ENCODE measurements around the gene RAB25. TPM values are rescaled to one million over a fixed set of nuclear protein-coding genes. Genes with fewer than 3 reads are reported as not detected.

RAB25 gene
- total RNA-seq = under 1 TPM in 1 of 2 donors, not detected in 1; 0.39 TPM
- polyA plus RNA-seq (ENCODE audit: insufficient read length in 2 of 2) = 1 to 10 TPM; 1.1 to 1.2 TPM
- long read RNA-seq, donor 1, partial matches to known transcripts = 0 of 1 reads
- long read RNA-seq, donor 1, other reads (novel, unspliced or antisense) = 0 of 1 reads
- long read RNA-seq, donor 2 = 0 reads
- long read RNA-seq, donor 3 = 0 reads
- long read RNA-seq, donor 4, transcript RAB25-203 (4 exons, 681 nt) = minor isoform, 5 of 81 reads
- long read RNA-seq, donor 4, transcript RAB25-205 (3 exons, 539 nt) = minor isoform, 7 of 81 reads
- long read RNA-seq, donor 4, transcript RAB25-201 (5 exons, 1,110 nt) = major isoform, 37 of 81 reads
- long read RNA-seq, donor 4, partial matches to known transcripts = 28 of 81 reads
- long read RNA-seq, donor 4, other reads (novel, unspliced or antisense) = 0 of 81 reads

GRCh38 chr1:156060937-156061636 is at the start of gene RAB25:
TSS of gene RAB25 (plus strand) at chr1:156061160. CDS start at chr1:156061401, 241 bp downstream.
- H3K9me3 ChIP-seq (ENCODE audit: control insufficient read depth, insufficient read depth, low read length) = no peaks in the 10 kb centered on the region
- H3K27ac ChIP-seq (ENCODE audit: low read depth, low read length) = no peak within 1 kb of the TSS
- peaks cover 13% of the 10 kb centered on the region for H3K36me3 ChIP-seq (ENCODE audit: control insufficient read depth, insufficient read depth, low read length)
- DNase-seq (ENCODE audit: low read depth in 4 of 6, low spot score in 6 of 6) = no peak
- H3K4me3 ChIP-seq (ENCODE audit: low read depth, low read length) = no peak within 1 kb of the TSS
- H3K4me1 ChIP-seq (ENCODE audit: control insufficient read depth, insufficient read depth, low read length) = peaks cover 8% of the 10 kb centered on the region
- H3K27me3 ChIP-seq (ENCODE audit: control insufficient read depth, insufficient read depth, low read length) = no peaks in the 10 kb centered on the region
- WGBS (ENCODE audit: insufficient coverage) = 35% methylated on average over 10 of the region's 11 CpGs

GRCh38 chr1:156012051-156012817 is 48.7 kb upstream of the RAB25 start:
- Histone ChIP-seq H3K4me3 (ENCODE audit: low read depth, low read length) (no peak overlapping the region), H3K36me3 (ENCODE audit: control insufficient read depth, insufficient read depth, low read length) (peaks cover 77% of the 10 kb centered on the region)
- WGBS (ENCODE audit: insufficient coverage) = no CpG with 5 or more reads among the region's 4 CpGs

DNA sequence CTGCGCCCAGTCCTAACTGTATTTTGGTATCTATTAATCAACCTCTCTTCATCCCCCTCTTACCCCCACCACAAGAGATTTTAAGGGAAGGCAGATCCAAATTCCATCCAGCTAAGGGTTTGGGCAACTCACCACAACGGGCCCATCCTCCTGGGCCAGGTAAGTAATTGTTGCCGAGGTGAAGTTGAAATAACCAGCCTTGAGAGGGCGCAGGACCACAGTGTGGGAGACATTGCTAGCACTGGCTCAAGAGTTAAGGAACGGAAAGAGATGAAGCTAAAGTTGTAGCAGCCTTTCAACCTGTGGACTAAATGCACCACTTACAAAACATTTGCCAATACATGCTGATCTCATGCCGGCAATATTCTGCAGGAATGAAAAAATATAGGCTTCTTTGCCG is 46.1 kb upstream of the RAB25 start:
- DNase-seq (ENCODE audit: low read depth in 4 of 6, low spot score in 6 of 6) = no peak
- Histone ChIP-seq H3K36me3 (ENCODE audit: control insufficient read depth, insufficient read depth, low read length) (peaks cover 70% of the 10 kb centered on the region), H3K4me1 (ENCODE audit: control insufficient read depth, insufficient read depth, low read length) (peaks cover 2% of the 10 kb centered on the region), H3K9me3 (ENCODE audit: control insufficient read depth, insufficient read depth, low read length) (no peaks in the 10 kb centered on the region), H3K27ac (ENCODE audit: low read depth, low read length) (no peak overlapping the region), H3K4me3 (ENCODE audit: low read depth, low read length) (no peak overlapping the region), H3K27me3 (ENCODE audit: control insufficient read depth, insufficient read depth, low read length) (no peaks in the 10 kb centered on the region)
- WGBS (ENCODE audit: insufficient coverage) = 100% methylated on average over 3 of the region's 7 CpGs

More at GRCh38 chr1:156012051-156012817, 48.7 kb upstream of the RAB25 start:
- no peaks in the 10 kb centered on the region for H3K27me3 ChIP-seq (ENCODE audit: control insufficient read depth, insufficient read depth, low read length)
- no peak overlapping the region for H3K27ac ChIP-seq (ENCODE audit: low read depth, low read length)
- no peak for DNase-seq (ENCODE audit: low read depth in 4 of 6, low spot score in 6 of 6)
- no peaks in the 10 kb centered on the region for H3K4me1 ChIP-seq (ENCODE audit: control insufficient read depth, insufficient read depth, low read length)
- H3K9me3 ChIP-seq (ENCODE audit: control insufficient read depth, insufficient read depth, low read length) = no peaks in the 10 kb centered on the region

DNA sequence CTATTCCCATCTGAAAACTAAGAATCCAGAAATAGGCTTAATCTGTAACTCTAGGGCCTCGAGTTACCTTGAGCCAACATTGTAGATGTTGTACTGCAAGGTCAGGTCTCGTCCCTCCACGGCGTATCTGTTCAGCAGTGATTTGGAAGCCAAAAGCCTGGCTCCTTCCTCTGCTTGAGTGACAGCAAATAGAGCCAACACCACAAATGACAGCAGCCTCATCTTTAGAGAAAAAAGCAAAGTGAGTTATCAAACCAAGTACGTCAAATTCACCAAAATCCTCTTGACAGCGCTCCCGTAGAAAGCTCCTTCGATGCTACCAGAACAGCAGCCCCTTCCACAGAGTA is 41.0 kb upstream of the RAB25 start:
- WGBS (ENCODE audit: insufficient coverage) = 80% methylated on average over 8 of the region's 8 CpGs
- Histone ChIP-seq H3K4me3 (ENCODE audit: low read depth, low read length) (peak overlapping the region; percentile 78), H3K27me3 (ENCODE audit: control insufficient read depth, insufficient read depth, low read length) (no peaks in the 10 kb centered on the region), H3K27ac (ENCODE audit: low read depth, low read length) (no peak overlapping the region), H3K4me1 (ENCODE audit: control insufficient read depth, insufficient read depth, low read length) (peaks cover 8% of the 10 kb centered on the region), H3K36me3 (ENCODE audit: control insufficient read depth, insufficient read depth, low read length) (peaks cover 33% of the 10 kb centered on the region), H3K9me3 (ENCODE audit: control insufficient read depth, insufficient read depth, low read length) (no peaks in the 10 kb centered on the region)
- DNase-seq (ENCODE audit: low read depth in 4 of 6, low spot score in 6 of 6) = no peak

DNA sequence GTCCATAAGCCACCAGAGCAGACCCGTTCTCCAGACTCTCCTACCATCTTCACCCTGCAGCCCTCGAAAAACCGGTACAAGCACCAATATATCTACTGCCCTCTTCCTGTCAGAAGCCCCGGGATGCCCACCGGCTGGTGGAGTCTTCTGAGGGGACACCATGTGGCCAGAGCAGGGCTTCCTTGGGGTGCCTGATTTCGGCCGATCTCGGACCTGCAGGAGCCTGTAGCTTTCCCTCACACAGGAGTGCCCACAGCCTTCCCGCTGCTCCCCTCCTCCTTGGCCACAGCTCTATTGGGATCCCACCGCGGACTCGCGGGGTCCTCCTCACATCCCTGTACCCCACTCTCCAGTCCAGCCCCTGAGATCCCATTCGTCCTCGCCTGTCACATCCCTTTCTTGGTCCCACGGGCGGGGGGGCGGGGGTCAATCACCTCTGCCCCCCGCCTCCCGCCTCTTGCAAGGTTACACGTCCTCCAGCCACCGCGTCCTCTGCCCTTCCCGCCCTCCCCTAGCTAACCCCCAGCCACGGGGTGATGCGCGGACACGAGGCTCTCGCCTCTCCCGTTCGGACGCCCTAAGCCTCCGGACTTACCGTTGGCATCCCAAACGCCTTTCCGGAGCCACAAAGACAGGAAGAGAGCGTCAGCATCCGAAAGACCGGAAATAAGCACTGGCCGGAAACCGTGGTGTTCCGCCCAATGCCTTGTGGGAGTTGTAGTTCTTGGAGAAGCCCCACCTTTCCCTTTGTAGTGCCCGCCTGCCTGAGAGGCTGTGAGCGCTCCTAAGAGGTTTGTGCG is 40.5 kb upstream of the RAB25 start, which contains the start of gene SSR2:
Gene SSR2, minus strand, starts transcription at position 659 of the 800 bp plus-strand sequence. CDS start 784 bp downstream, outside the sequence.
- 0% methylated on average over 44 of the region's 45 CpGs for WGBS (ENCODE audit: insufficient coverage)

GRCh38 chr1:156021093-156021428 is 39.9 kb upstream of the RAB25 start:
- H3K9me3 ChIP-seq (ENCODE audit: control insufficient read depth, insufficient read depth, low read length) = no peaks in the 10 kb centered on the region
- no peak for DNase-seq (ENCODE audit: low read depth in 4 of 6, low spot score in 6 of 6)
- 0% methylated on average over 1 of the region's 4 CpGs for WGBS (ENCODE audit: insufficient coverage)
- H3K27ac ChIP-seq (ENCODE audit: low read depth, low read length) = peak overlapping the region; percentile 76
- peaks cover 11% of the 10 kb centered on the region for H3K4me1 ChIP-seq (ENCODE audit: control insufficient read depth, insufficient read depth, low read length)
- peaks cover 27% of the 10 kb centered on the region for H3K36me3 ChIP-seq (ENCODE audit: control insufficient read depth, insufficient read depth, low read length)
- H3K4me3 ChIP-seq (ENCODE audit: low read depth, low read length) = peak overlapping the region; percentile 78
- no peaks in the 10 kb centered on the region for H3K27me3 ChIP-seq (ENCODE audit: control insufficient read depth, insufficient read depth, low read length)

More for the DNA sequence above, 40.5 kb upstream of the RAB25 start, which contains the start of gene SSR2:
- Histone ChIP-seq H3K27me3 (ENCODE audit: control insufficient read depth, insufficient read depth, low read length) (no peaks in the 10 kb centered on the region), H3K4me1 (ENCODE audit: control insufficient read depth, insufficient read depth, low read length) (peaks cover 8% of the 10 kb centered on the region), H3K36me3 (ENCODE audit: control insufficient read depth, insufficient read depth, low read length) (peaks cover 31% of the 10 kb centered on the region), H3K9me3 (ENCODE audit: control insufficient read depth, insufficient read depth, low read length) (no peaks in the 10 kb centered on the region), H3K27ac (ENCODE audit: low read depth, low read length) (peak within 1 kb of the TSS; percentile 76), H3K4me3 (ENCODE audit: low read depth, low read length) (peak within 1 kb of the TSS; percentile 78)
- DNase-seq (ENCODE audit: low read depth in 4 of 6, low spot score in 6 of 6) = peak; percentile 76 to 99 (median 89)

DNA sequence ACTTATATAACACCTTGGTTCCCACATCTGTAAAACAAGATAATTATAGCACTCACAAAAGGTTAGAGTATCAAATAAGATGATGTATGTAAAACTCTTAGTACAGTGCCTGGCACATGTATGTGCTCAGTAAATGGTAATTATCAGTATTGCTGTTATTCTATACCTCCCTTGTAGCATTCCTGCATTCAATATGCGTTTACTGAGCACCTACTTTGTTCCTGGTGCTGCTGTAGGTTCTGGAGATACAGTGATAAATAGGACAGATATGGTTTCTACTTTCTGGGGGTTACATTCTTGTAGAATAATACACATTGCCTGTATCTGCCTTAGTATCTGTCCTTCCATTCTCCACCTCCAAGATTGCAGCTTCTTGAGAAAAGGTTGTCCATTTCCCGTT is 39.0 kb upstream of the RAB25 start:
- 60% methylated on average over 1 of the region's 2 CpGs for WGBS (ENCODE audit: insufficient coverage)
- Histone ChIP-seq H3K27me3 (ENCODE audit: control insufficient read depth, insufficient read depth, low read length) (no peaks in the 10 kb centered on the region), H3K36me3 (ENCODE audit: control insufficient read depth, insufficient read depth, low read length) (peaks cover 18% of the 10 kb centered on the region), H3K9me3 (ENCODE audit: control insufficient read depth, insufficient read depth, low read length) (no peaks in the 10 kb centered on the region), H3K4me3 (ENCODE audit: low read depth, low read length) (no peak overlapping the region), H3K4me1 (ENCODE audit: control insufficient read depth, insufficient read depth, low read length) (peaks cover 11% of the 10 kb centered on the region), H3K27ac (ENCODE audit: low read depth, low read length) (no peak overlapping the region)
- no peak for DNase-seq (ENCODE audit: low read depth in 4 of 6, low spot score in 6 of 6)

DNA sequence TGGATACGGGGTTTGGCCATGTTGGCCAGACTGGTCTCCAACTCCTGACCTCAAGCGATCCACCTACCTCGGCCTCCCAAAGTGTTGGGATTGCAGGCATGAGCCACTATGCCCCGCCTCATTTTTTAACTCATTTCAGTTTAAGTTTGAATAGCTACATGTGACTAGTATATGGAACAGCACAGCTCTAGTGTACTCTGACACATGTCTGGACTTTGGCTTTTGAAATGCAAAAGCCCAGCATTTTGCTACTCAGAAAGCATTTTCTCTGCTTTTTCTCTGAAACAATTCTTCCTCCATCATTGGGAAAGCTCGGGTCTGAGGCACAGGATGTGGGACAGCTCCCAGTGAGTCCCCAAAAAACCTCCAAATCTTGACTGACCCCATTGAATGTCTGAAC is 36.2 kb upstream of the RAB25 start:
- H3K27me3 ChIP-seq (ENCODE audit: control insufficient read depth, insufficient read depth, low read length) = no peaks in the 10 kb centered on the region
- no peaks in the 10 kb centered on the region for H3K36me3 ChIP-seq (ENCODE audit: control insufficient read depth, insufficient read depth, low read length)
- H3K27ac ChIP-seq (ENCODE audit: low read depth, low read length) = no peak overlapping the region
- no peaks in the 10 kb centered on the region for H3K9me3 ChIP-seq (ENCODE audit: control insufficient read depth, insufficient read depth, low read length)
- peaks cover 10% of the 10 kb centered on the region for H3K4me1 ChIP-seq (ENCODE audit: control insufficient read depth, insufficient read depth, low read length)
- no peak overlapping the region for H3K4me3 ChIP-seq (ENCODE audit: low read depth, low read length)
- no peak for DNase-seq (ENCODE audit: low read depth in 4 of 6, low spot score in 6 of 6)
- WGBS (ENCODE audit: insufficient coverage) = 88% methylated on average over 4 of the region's 5 CpGs

DNA sequence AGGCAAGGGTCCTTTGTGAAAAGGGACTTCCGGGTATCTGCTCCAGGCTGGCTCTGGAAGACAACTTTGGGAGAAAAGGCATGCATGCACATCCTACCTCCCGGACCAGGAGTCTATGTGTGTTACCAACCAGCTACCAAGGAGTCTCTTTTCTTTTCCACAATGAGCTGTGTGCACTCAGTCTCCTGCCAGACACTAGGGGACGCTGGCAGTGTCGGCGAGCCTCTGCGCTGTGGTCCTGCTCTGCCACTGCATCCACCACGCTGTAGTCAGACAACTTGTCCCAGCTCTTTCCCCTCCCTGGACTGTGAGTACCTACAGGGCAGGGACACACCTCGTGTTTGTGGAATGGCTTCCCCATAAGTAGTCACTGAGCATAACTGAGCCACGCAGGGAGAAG is 35.1 kb upstream of the RAB25 start:
- H3K27ac ChIP-seq (ENCODE audit: low read depth, low read length) = no peak overlapping the region
- H3K4me1 ChIP-seq (ENCODE audit: control insufficient read depth, insufficient read depth, low read length) = peaks cover 4% of the 10 kb centered on the region
- H3K4me3 ChIP-seq (ENCODE audit: low read depth, low read length) = no peak overlapping the region
- 17% methylated on average over 9 of the region's 9 CpGs for WGBS (ENCODE audit: insufficient coverage)
- no peaks in the 10 kb centered on the region for H3K36me3 ChIP-seq (ENCODE audit: control insufficient read depth, insufficient read depth, low read length)
- peak in 2 of 6 donors; percentile 42 to 47 for DNase-seq (ENCODE audit: low read depth in 4 of 6, low spot score in 6 of 6)
- no peaks in the 10 kb centered on the region for H3K27me3 ChIP-seq (ENCODE audit: control insufficient read depth, insufficient read depth, low read length)
- H3K9me3 ChIP-seq (ENCODE audit: control insufficient read depth, insufficient read depth, low read length) = no peaks in the 10 kb centered on the region

Measured in spinal cord (tissue), 10 donors.